HEK293 (cell line): ENCODE results near the gene KANSL1.
A peak's percentile ranks its signal among the peaks of the same experiment; 100 is the strongest.

Experiments used
- AEBP2 ChIP-seq: fragments of 450-650 bp; formaldehyde crosslinking; IDR thresholded peaks from 2 replicates; pipeline ENCODE4 v1.5.1; 2016; ENCODE audit warnings: missing biosample characterization, missing genetic modification characterization, borderline replicate concordance
- GLI4 ChIP-seq: fragments of 450-650 bp; formaldehyde crosslinking; IDR thresholded peaks from 2 replicates; pipeline ENCODE4 v1.5.1; 2016; ENCODE audit warnings: missing biosample characterization, missing genetic modification characterization
- GLIS2 ChIP-seq: fragments of 450-650 bp; formaldehyde crosslinking; IDR thresholded peaks from 2 replicates; pipeline ENCODE4 v1.5.1; 2016; ENCODE audit warnings: missing biosample characterization, missing genetic modification characterization
- KLF7 ChIP-seq: fragments of 450-650 bp; formaldehyde crosslinking; IDR thresholded peaks from 2 replicates; pipeline ENCODE4 v1.5.1; 2016; ENCODE audit warnings: missing biosample characterization, missing genetic modification characterization, borderline replicate concordance
- KLF9 ChIP-seq: fragments of 450-650 bp; formaldehyde crosslinking; IDR thresholded peaks from 2 replicates; pipeline ENCODE4 v1.5.1; 2016; ENCODE audit warnings: missing biosample characterization, missing genetic modification characterization, low read depth
- MYNN ChIP-seq: fragments of 450-650 bp; formaldehyde crosslinking; IDR thresholded peaks from 2 replicates; pipeline ENCODE4 v1.5.1; 2016; ENCODE audit warnings: missing biosample characterization, missing genetic modification characterization, borderline replicate concordance
- PRDM1 ChIP-seq: fragments of 450-650 bp; formaldehyde crosslinking; IDR thresholded peaks from 2 replicates; pipeline ENCODE4; 2016; ENCODE audit warnings: missing biosample characterization, missing genetic modification characterization
- SALL2 ChIP-seq: fragments of 450-650 bp; formaldehyde crosslinking; IDR thresholded peaks from 2 replicates; pipeline ENCODE4 v1.5.0; 2017; ENCODE audit warnings: missing biosample characterization, mild to moderate bottlenecking, missing genetic modification characterization, borderline replicate concordance
- YY2 ChIP-seq: fragments of 450-650 bp; formaldehyde crosslinking; IDR thresholded peaks from 2 replicates; pipeline ENCODE4 v1.5.1; 2016; ENCODE audit warnings: missing biosample characterization, missing genetic modification characterization
- ZFP37 ChIP-seq: fragments of 450-650 bp; formaldehyde crosslinking; IDR thresholded peaks from 2 replicates; pipeline ENCODE4 v1.5.1; 2016; ENCODE audit warnings: missing biosample characterization, missing genetic modification characterization
- ZFP41 ChIP-seq: fragments of 450-650 bp; formaldehyde crosslinking; IDR thresholded peaks from 2 replicates; pipeline ENCODE4 v1.5.1; 2016; ENCODE audit warnings: missing biosample characterization, missing genetic modification characterization, borderline replicate concordance
- ZNF114 ChIP-seq: fragments of 450-650 bp; formaldehyde crosslinking; IDR thresholded peaks from 2 replicates; pipeline ENCODE4 v1.5.0; 2017; ENCODE audit warnings: missing biosample characterization, missing genetic modification characterization
- ZNF121 ChIP-seq: fragments of 450-650 bp; formaldehyde crosslinking; IDR thresholded peaks from 2 replicates; pipeline ENCODE4 v1.5.1; 2016; ENCODE audit warnings: missing biosample characterization, missing genetic modification characterization
- ZNF140 ChIP-seq: fragments of 450-650 bp; formaldehyde crosslinking; IDR thresholded peaks from 2 replicates; pipeline ENCODE4 v1.5.1; 2016; ENCODE audit warnings: missing biosample characterization, missing genetic modification characterization
- ZNF146 ChIP-seq: fragments of 450-650 bp; formaldehyde crosslinking; IDR thresholded peaks from 2 replicates; pipeline ENCODE4 v1.5.1; 2016; ENCODE audit warnings: missing biosample characterization, missing genetic modification characterization
- ZNF202 ChIP-seq: fragments of 450-650 bp; formaldehyde crosslinking; IDR thresholded peaks from 2 replicates; pipeline ENCODE4 v1.5.1; 2016; ENCODE audit warnings: missing biosample characterization, missing genetic modification characterization, borderline replicate concordance
- ZNF214 ChIP-seq: fragments of 450-650 bp; formaldehyde crosslinking; IDR thresholded peaks from 2 replicates; pipeline ENCODE4 v1.5.1; 2017; ENCODE audit warnings: missing biosample characterization, mild to moderate bottlenecking, missing genetic modification characterization, borderline replicate concordance
- ZNF223 ChIP-seq: fragments of 450-650 bp; formaldehyde crosslinking; IDR thresholded peaks from 2 replicates; pipeline ENCODE4 v1.5.1; 2016; ENCODE audit warnings: missing biosample characterization, missing genetic modification characterization
- ZNF266 ChIP-seq: fragments of 450-650 bp; formaldehyde crosslinking; IDR thresholded peaks from 2 replicates; pipeline ENCODE4 v1.5.1; 2016; ENCODE audit warnings: missing biosample characterization, missing genetic modification characterization, low read depth
- ZNF354C ChIP-seq: fragments of 450-650 bp; formaldehyde crosslinking; IDR thresholded peaks from 2 replicates; pipeline ENCODE4 v1.5.1; 2016; ENCODE audit warnings: missing biosample characterization, missing genetic modification characterization, low read depth, borderline replicate concordance
- ZNF426 ChIP-seq: fragments of 450-650 bp; formaldehyde crosslinking; IDR thresholded peaks from 2 replicates; pipeline ENCODE4 v1.5.1; 2017; ENCODE audit warnings: missing biosample characterization, missing genetic modification characterization, mild to moderate bottlenecking, inconsistent platforms, moderate library complexity
- ZNF433 ChIP-seq: fragments of 450-650 bp; formaldehyde crosslinking; IDR thresholded peaks from 2 replicates; pipeline ENCODE4 v1.5.1; 2016; ENCODE audit warnings: missing biosample characterization, missing genetic modification characterization, low read depth
- ZNF510 ChIP-seq: fragments of 450-650 bp; formaldehyde crosslinking; IDR thresholded peaks from 2 replicates; pipeline ENCODE4 v1.5.1; 2018; ENCODE audit warnings: mild to moderate bottlenecking, missing genetic modification characterization, missing biosample characterization; ENCODE audit not compliant: insufficient replicate concordance
- ZNF529 ChIP-seq: fragments of 450-650 bp; formaldehyde crosslinking; IDR thresholded peaks from 2 replicates; pipeline ENCODE4 v1.5.1; 2017; ENCODE audit warnings: missing genetic modification characterization, missing biosample characterization; ENCODE audit not compliant: insufficient replicate concordance
- ZNF530 ChIP-seq: fragments of 450-650 bp; formaldehyde crosslinking; IDR thresholded peaks from 2 replicates; pipeline ENCODE4 v1.5.1; 2016; ENCODE audit warnings: low read depth, missing biosample characterization, missing genetic modification characterization
- ZNF548 ChIP-seq: fragments of 450-650 bp; formaldehyde crosslinking; IDR thresholded peaks from 2 replicates; pipeline ENCODE4 v1.5.1; 2016; ENCODE audit warnings: missing biosample characterization, missing genetic modification characterization
- ZNF555 ChIP-seq: fragments of 450-650 bp; formaldehyde crosslinking; conservative IDR thresholded peaks from 2 replicates; pipeline ENCODE4 v1.5.1; 2017; ENCODE audit warnings: missing biosample characterization, mild to moderate bottlenecking, missing genetic modification characterization, inconsistent platforms
- ZNF571 ChIP-seq: fragments of 450-650 bp; formaldehyde crosslinking; IDR thresholded peaks from 2 replicates; pipeline ENCODE4 v1.5.0; 2017; ENCODE audit warnings: missing biosample characterization, missing genetic modification characterization
- ZNF600 ChIP-seq: fragments of 450-650 bp; formaldehyde crosslinking; IDR thresholded peaks from 2 replicates; pipeline ENCODE4 v1.5.1; 2016; ENCODE audit warnings: missing biosample characterization, missing genetic modification characterization
- ZNF654 ChIP-seq: fragments of 450-650 bp; formaldehyde crosslinking; IDR thresholded peaks from 2 replicates; pipeline ENCODE4 v1.5.1; 2016; ENCODE audit warnings: low read depth, missing biosample characterization, missing genetic modification characterization
- ZNF664 ChIP-seq: fragments of 450-650 bp; formaldehyde crosslinking; IDR thresholded peaks from 2 replicates; pipeline ENCODE4 v1.5.1; 2016; ENCODE audit warnings: missing biosample characterization, missing genetic modification characterization
- ZSCAN18 ChIP-seq: fragments of 450-650 bp; formaldehyde crosslinking; IDR thresholded peaks from 2 replicates; pipeline ENCODE4 v1.5.1; 2016; ENCODE audit warnings: missing biosample characterization, missing genetic modification characterization
- ZXDB ChIP-seq: fragments of 450-650 bp; formaldehyde crosslinking; IDR thresholded peaks from 2 replicates; pipeline ENCODE4 v1.5.1; 2016; ENCODE audit warnings: missing biosample characterization, missing genetic modification characterization
- TF ChIP-seq, protein P1 (sequence below): fragments of 450-650 bp; formaldehyde crosslinking; IDR thresholded peaks from 2 replicates; pipeline ENCODE4 v1.5.1; 2016; ENCODE audit warnings: missing biosample characterization, missing genetic modification characterization
- TF ChIP-seq, protein P2 (sequence below): fragments of 450-650 bp; formaldehyde crosslinking; IDR thresholded peaks from 2 replicates; pipeline ENCODE4 v1.5.1; 2016; ENCODE audit warnings: missing biosample characterization, missing genetic modification characterization, borderline replicate concordance

The KANSL1 gene

DNA sequence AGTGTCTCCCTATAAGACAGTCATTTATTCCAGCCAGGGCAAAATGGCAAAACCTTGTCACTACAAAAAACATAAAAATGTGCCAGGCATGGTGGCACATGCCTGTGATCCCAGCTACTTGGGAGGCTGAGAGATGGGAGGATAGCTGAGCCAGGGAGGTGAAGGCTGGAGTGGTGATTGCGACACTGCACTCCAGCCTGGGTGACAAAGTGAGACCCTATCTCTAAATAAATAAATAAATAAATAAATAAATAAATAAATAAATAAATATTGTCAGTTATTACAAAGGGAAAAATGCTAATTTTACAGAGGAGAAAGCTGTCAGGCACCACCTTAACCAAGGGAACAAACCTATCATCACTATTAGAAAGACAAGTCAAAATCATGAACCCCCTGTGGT, 118.7 kb downstream of the KANSL1 start (continued):
- TF ChIP-seq ZFP37 (peak; percentile 85; the same call in 1 of the 2 replicates), ZNF510 (tag by site-specific recombination) (peak; percentile 73), ZNF433 (peak; percentile 85), PRDM1 (tag by site-specific recombination) (no peak), ZNF140 (tag by site-specific recombination) (peak; percentile 92), ZNF266 (peak; percentile 94), GLIS2 (tag by site-specific recombination) (no peak), ZNF354C (tag by site-specific recombination) (peak; percentile 93; the same call in 1 of the 2 replicates), ZNF555 (tag by site-specific recombination) (peak; percentile 87), ZNF223 (tag by site-specific recombination) (0 out of 2 replicates have a peak, but pooled peaks have one; percentile 53), ZNF121 (tag by site-specific recombination) (peak; percentile 16; the same call in 1 of the 2 replicates), ZNF114 (no peak), KLF7 (tag by site-specific recombination) (peak; percentile 49; the same call in 1 of the 2 replicates), ZNF530 (tag by site-specific recombination) (0 out of 2 replicates have a peak, but pooled peaks have one; percentile 49), SALL2 (tag by site-specific recombination) (no peak), ZNF571 (tag by site-specific recombination) (no peak), AEBP2 (peak; percentile 88; the same call in 1 of the 2 replicates), GLI4 (tag by site-specific recombination) (no peak), ZNF664 (peak; percentile 83), ZNF214 (peak; percentile 15; the same call in 1 of the 2 replicates), KLF9 (tag by site-specific recombination) (no peak), ZNF548 (tag by site-specific recombination) (no peak), ZSCAN18 (tag by site-specific recombination) (no peak), ZFP41 (no peak), ZNF426 (tag by site-specific recombination) (peak; percentile 91), ZNF202 (peak; percentile 95), ZXDB (tag by site-specific recombination) (peak; percentile 79), YY2 (tag by site-specific recombination) (no peak), ZNF146 (tag by site-specific recombination) (no peak), ZNF654 (tag by site-specific recombination) (peak; percentile 42), ZNF600 (tag by site-specific recombination) (no peak), ZNF529 (tag by site-specific recombination) (peak; percentile 48), MYNN (tag by site-specific recombination) (peak; percentile 44; the same call in 1 of the 2 replicates)
- TF ChIP-seq, protein P1, sequence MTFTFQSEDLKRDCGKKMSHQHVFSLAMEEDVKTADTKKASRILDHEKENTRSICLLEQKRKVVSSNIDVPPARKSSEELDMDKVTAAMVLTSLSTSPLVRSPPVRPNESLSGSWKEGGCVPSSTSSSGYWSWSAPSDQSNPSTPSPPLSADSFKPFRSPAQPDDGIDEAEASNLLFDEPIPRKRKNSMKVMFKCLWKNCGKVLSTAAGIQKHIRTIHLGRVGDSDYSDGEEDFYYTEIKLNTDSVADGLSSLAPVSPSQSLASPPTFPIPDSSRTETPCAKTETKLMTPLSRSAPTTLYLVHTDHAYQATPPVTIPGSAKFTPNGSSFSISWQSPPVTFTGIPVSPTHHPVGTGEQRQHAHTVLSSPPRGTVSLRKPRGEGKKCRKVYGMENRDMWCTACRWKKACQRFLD (tag by site-specific recombination): no peak
- TF ChIP-seq, protein P2, sequence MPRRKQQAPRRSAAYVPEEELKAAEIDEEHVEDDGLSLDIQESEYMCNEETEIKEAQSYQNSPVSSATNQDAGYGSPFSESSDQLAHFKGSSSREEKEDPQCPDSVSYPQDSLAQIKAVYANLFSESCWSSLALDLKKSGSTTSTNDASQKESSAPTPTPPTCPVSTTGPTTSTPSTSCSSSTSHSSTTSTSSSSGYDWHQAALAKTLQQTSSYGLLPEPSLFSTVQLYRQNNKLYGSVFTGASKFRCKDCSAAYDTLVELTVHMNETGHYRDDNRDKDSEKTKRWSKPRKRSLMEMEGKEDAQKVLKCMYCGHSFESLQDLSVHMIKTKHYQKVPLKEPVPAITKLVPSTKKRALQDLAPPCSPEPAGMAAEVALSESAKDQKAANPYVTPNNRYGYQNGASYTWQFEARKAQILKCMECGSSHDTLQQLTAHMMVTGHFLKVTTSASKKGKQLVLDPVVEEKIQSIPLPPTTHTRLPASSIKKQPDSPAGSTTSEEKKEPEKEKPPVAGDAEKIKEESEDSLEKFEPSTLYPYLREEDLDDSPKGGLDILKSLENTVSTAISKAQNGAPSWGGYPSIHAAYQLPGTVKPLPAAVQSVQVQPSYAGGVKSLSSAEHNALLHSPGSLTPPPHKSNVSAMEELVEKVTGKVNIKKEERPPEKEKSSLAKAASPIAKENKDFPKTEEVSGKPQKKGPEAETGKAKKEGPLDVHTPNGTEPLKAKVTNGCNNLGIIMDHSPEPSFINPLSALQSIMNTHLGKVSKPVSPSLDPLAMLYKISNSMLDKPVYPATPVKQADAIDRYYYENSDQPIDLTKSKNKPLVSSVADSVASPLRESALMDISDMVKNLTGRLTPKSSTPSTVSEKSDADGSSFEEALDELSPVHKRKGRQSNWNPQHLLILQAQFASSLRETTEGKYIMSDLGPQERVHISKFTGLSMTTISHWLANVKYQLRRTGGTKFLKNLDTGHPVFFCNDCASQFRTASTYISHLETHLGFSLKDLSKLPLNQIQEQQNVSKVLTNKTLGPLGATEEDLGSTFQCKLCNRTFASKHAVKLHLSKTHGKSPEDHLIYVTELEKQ (tag by site-specific recombination): peak; percentile 43; the same call in 1 of the 2 replicates
